Liver (tissue), 9 donors: ENCODE measurements around the gene SPC24. TPM values are rescaled to one million over a fixed set of nuclear protein-coding genes. Genes with fewer than 3 reads are reported as not detected.

ENCODE experiments used
- DNase-seq: peaks from one replicate; pipeline ENCODE4 v3.0.0-alpha.2; 2017; ENCODE audit warnings: low spot score
- H3K27ac ChIP-seq, 2 donors: one replicate each; pipeline ENCODE4 v1.7.0; 2013; ENCODE audit warnings: inconsistent platforms in 2 of 2, low read length in 2 of 2, control low read depth in 1 of 2, low read depth in 1 of 2, mild to moderate bottlenecking in 1 of 2
- H3K27me3 ChIP-seq, 4 donors: one replicate each; pipeline versions ENCODE4 v1.6.1 to v1.7.0; 2013; ENCODE audit warnings: low read length in 3 of 4, inconsistent platforms in 1 of 4, mild to moderate bottlenecking in 1 of 4, moderate library complexity in 1 of 4; ENCODE audit not compliant: control insufficient read depth in 4 of 4, insufficient read depth in 4 of 4
- H3K36me3 ChIP-seq, 4 donors: one replicate each; pipeline versions ENCODE4 v1.6.1 to v1.7.0; 2013; ENCODE audit warnings: low read length in 3 of 4, mild to moderate bottlenecking in 3 of 4, low read depth in 1 of 4, moderate library complexity in 1 of 4; ENCODE audit not compliant: control insufficient read depth in 4 of 4, insufficient read depth in 3 of 4
- H3K4me1 ChIP-seq, 4 donors: one replicate each; pipeline versions ENCODE4 v1.6.1 to v1.7.0; 2013; ENCODE audit warnings: low read length in 3 of 4, mild to moderate bottlenecking in 3 of 4, moderate library complexity in 1 of 4; ENCODE audit not compliant: control insufficient read depth in 4 of 4, insufficient read depth in 4 of 4
- H3K4me3 ChIP-seq, 3 donors: one replicate each; pipeline versions ENCODE4 v1.6.1 to v1.7.0; 2013; ENCODE audit warnings: low read length in 3 of 3, control low read depth in 1 of 3, low read depth in 1 of 3, mild to moderate bottlenecking in 1 of 3
- H3K9ac ChIP-seq, 2 donors: one replicate each; pipeline ENCODE4 v1.7.0; 2013; ENCODE audit warnings: low read length in 2 of 2, mild to moderate bottlenecking in 2 of 2, moderate library complexity in 2 of 2, control low read depth in 1 of 2, low read depth in 1 of 2
- H3K9me3 ChIP-seq, 4 donors: one replicate each; pipeline versions ENCODE4 v1.6.1 to v1.7.0; 2013; ENCODE audit warnings: low read length in 3 of 4; ENCODE audit not compliant: control insufficient read depth in 4 of 4
- ATF3 ChIP-seq: IDR thresholded peaks from 2 replicates; pipeline ENCODE4 v1.6.1; 2016; ENCODE audit warnings: antibody characterized with exemption
- CTCF ChIP-seq: fragments of 150-350 bp; IDR thresholded peaks from 2 replicates; pipeline ENCODE4 v1.5.1; 2017; ENCODE audit warnings: improper control_type of control experiment, low read depth, low read length; ENCODE audit not compliant: missing input control
- EGR1 ChIP-seq, 2 donors: IDR thresholded peaks; 2 replicates each; pipeline ENCODE4 v1.6.1; 2016 to 2018; ENCODE audit warnings: antibody characterized with exemption in 2 of 2, low read depth in 2 of 2
- FOXA1 ChIP-seq: IDR thresholded peaks from 2 replicates; pipeline ENCODE4 v1.6.1; 2016; ENCODE audit warnings: antibody characterized with exemption
- FOXA2 ChIP-seq: IDR thresholded peaks from 2 replicates; pipeline ENCODE4 v1.6.1; 2016; ENCODE audit warnings: antibody characterized with exemption
- GABPA ChIP-seq, 2 donors: IDR thresholded peaks in 1 of 2; conservative IDR thresholded peaks in 1 of 2; 2 replicates each; pipeline ENCODE4 v1.6.1; 2016; ENCODE audit warnings: antibody characterized with exemption in 2 of 2, mild to moderate bottlenecking in 1 of 2, moderate library complexity in 1 of 2
- HNF4G ChIP-seq: IDR thresholded peaks from 2 replicates; pipeline ENCODE4 v1.6.1; 2016; ENCODE audit warnings: antibody characterized with exemption
- JUND ChIP-seq, 2 donors: IDR thresholded peaks; 2 replicates each; pipeline ENCODE4 v1.6.1; 2016; ENCODE audit warnings: antibody characterized with exemption in 2 of 2
- MAX ChIP-seq: IDR thresholded peaks from 2 replicates; pipeline ENCODE4 v1.6.1; 2016; ENCODE audit warnings: antibody characterized with exemption
- NR2F2 ChIP-seq: IDR thresholded peaks from 2 replicates; pipeline ENCODE4 v1.6.1; 2016; ENCODE audit warnings: antibody characterized with exemption
- RAD21 ChIP-seq, 2 donors: IDR thresholded peaks; 2 replicates each; pipeline ENCODE4 v1.6.1; 2016; ENCODE audit warnings: antibody characterized with exemption in 2 of 2, mild to moderate bottlenecking in 2 of 2
- REST ChIP-seq: IDR thresholded peaks from 2 replicates; pipeline ENCODE4 v1.6.1; 2016; ENCODE audit warnings: antibody characterized with exemption, mild to moderate bottlenecking
- RXRA ChIP-seq, 2 donors: IDR thresholded peaks; 2 replicates each; pipeline ENCODE4 v1.6.1; 2017 to 2018; ENCODE audit warnings: antibody characterized with exemption in 2 of 2, mild to moderate bottlenecking in 1 of 2
- TAF1 ChIP-seq: conservative IDR thresholded peaks from 2 replicates; pipeline ENCODE4 v1.6.1; 2016; ENCODE audit warnings: antibody characterized with exemption, mild to moderate bottlenecking
- YY1 ChIP-seq: IDR thresholded peaks from 2 replicates; pipeline ENCODE4 v1.6.1; 2016; ENCODE audit warnings: antibody characterized with exemption, mild to moderate bottlenecking
- ZBTB33 ChIP-seq: IDR thresholded peaks from 2 replicates; pipeline ENCODE4 v1.6.1; 2016; ENCODE audit warnings: antibody characterized with exemption
- WGBS: extraction: QIAGEN DNeasy Blood & Tissue Kit; methylation state at CpG from one replicate; pipeline ENCODE4 v1.1.7; 2013; 5-methylcytosine and 5-hydroxymethylcytosine counted together
- polyA plus RNA-seq, 2 donors: library from polyadenylated mRNA; stranded (reverse) in 1 of 2; unstranded in 1 of 2; fragments of 200-250 nt in 1 of 2; fragments of >200 nt in 1 of 2; fragmentation: Nextera tagmentation in 1 of 2; extraction: Ambion mirVana in 1 of 2; gene quantifications; one replicate each; pipeline versions ENCODE4 v1.2.1 to v1.2.3, GENCODE V29; 2013 to 2015
- total RNA-seq, 2 donors: library from RNA; depleted of rRNA; stranded (reverse); fragments of >200 nt; gene quantifications; one replicate each; pipeline ENCODE4 v1.2.3, GENCODE V29; 2014
- donor health status: healthy.
- donor health status: healthy.
- donor health status: healthy.
- donor health status: healthy.
- donor health status: healthy.

SPC24 gene
- total and polyA plus RNA-seq, 4 donors, result 0.42 to 72.5 (median 1.3) TPM

GRCh38 chr19:11111771-11112144, 43.8 kb downstream of the SPC24 start:
- Histone ChIP-seq H3K4me1 (peaks cover 0 to 44% (median 26%) of the 10 kb centered on the region in 4 donors), H3K27me3 (no peaks in the 10 kb centered on the region), H3K9me3 (no peaks in the 10 kb centered on the region), H3K4me3 (no peak overlapping the region), H3K9ac (no peak overlapping the region), H3K36me3 (peaks cover 43 to 78% (median 68%) of the 10 kb centered on the region in 4 donors), H3K27ac (no peak overlapping the region)
- DNase-seq, result no peak
- 83% methylated on average over 8 of the region's 8 CpGs for WGBS
- no peak for TF ChIP-seq TAF1
- TF ChIP-seq HNF4G, result no peak
- no peak for TF ChIP-seq EGR1 (IDR thresholded peaks at IDR 0.05; ENCODE audit: low read depth in 2 of 2)
- no peak for TF ChIP-seq RAD21 (IDR thresholded peaks at IDR 0.05)
- TF ChIP-seq JUND (IDR thresholded peaks at IDR 0.05), result no peak
- no peak for TF ChIP-seq FOXA1
- TF ChIP-seq CTCF, result no peak
- TF ChIP-seq NR2F2, result no peak
- no peak for TF ChIP-seq YY1
- no peak for TF ChIP-seq MAX
- TF ChIP-seq ZBTB33, result no peak
- TF ChIP-seq REST, result no peak
- TF ChIP-seq FOXA2, result no peak
- TF ChIP-seq RXRA (IDR thresholded peaks at IDR 0.05), result no peak
- TF ChIP-seq GABPA (IDR thresholded peaks at IDR 0.05 in 1 of 2, conservative IDR thresholded peaks at IDR 0.05 in 1 of 2), result no peak

GRCh38 chr19:11111117-11111770, 44.3 kb downstream of the SPC24 start:
- DNase-seq, result no peak
- no peak overlapping the region for H3K4me3 ChIP-seq
- 84% methylated on average over 15 of the region's 15 CpGs for WGBS
- no peak overlapping the region for H3K27ac ChIP-seq
- H3K27me3 ChIP-seq, result no peaks in the 10 kb centered on the region
- H3K4me1 ChIP-seq, result peaks cover 0 to 44% (median 26%) of the 10 kb centered on the region in 4 donors
- no peaks in the 10 kb centered on the region for H3K9me3 ChIP-seq
- H3K36me3 ChIP-seq, result peaks cover 43 to 78% (median 68%) of the 10 kb centered on the region in 4 donors
- no peak overlapping the region for H3K9ac ChIP-seq
- TF ChIP-seq ATF3 (no peak), ZBTB33 (no peak), FOXA2 (no peak), FOXA1 (no peak), CTCF (no peak), NR2F2 (no peak)
